ENCODE measurements around the gene PCBP2. TPM values are rescaled to one million over a fixed set of nuclear protein-coding genes. Genes with fewer than 3 reads are reported as not detected.

Gene PCBP2
- total and polyA plus RNA-seq, 4 donors, result 510 to 688 (median 545) TPM

GRCh38 chr12:53510181-53510812, 58.4 kb downstream of the PCBP2 start:
- WGBS, 2 donors, result 83 to 85% methylated on average over 9 of the region's 9 CpGs
- H3K27me3 ChIP-seq (ENCODE audit: control insufficient read depth in 1 of 2, insufficient read depth in 2 of 2, low read length in 1 of 2), result no peaks in the 10 kb centered on the region
- peaks cover 6 to 9% of the 10 kb centered on the region in 2 donors for H3K36me3 ChIP-seq (ENCODE audit: control insufficient read depth in 1 of 2, insufficient read depth in 2 of 2, low read length in 1 of 2)
- no peaks in the 10 kb centered on the region for H3K9me3 ChIP-seq (ENCODE audit: control insufficient read depth, low read length)
- DNase-seq, result peak in 1 of 2 donors; percentile 69
- no peaks in the 10 kb centered on the region for H3K4me1 ChIP-seq (ENCODE audit: control insufficient read depth in 1 of 2, insufficient read depth in 2 of 2, low read length in 2 of 2)
- no peak overlapping the region for H3K4me3 ChIP-seq (ENCODE audit: low read length in 2 of 2)
- ATAC-seq (ENCODE audit: low FRiP score), result no peak
- H3K27ac ChIP-seq (ENCODE audit: low read depth in 1 of 2, low read length in 2 of 2), result no peak overlapping the region
- intact Hi-C loops (cut with DNase I), result loop anchor here in 1 of 2 donors (5.0 kb wide), 1 partner anchor 38 kb away; no protein-coding TSS in a partner anchor

- intact Hi-C loops (cut with DNase I), result loop anchor here in 1 of 2 donors (5.0 kb wide), 1 partner anchor 42 kb away; no protein-coding TSS in a partner anchor
- no peak overlapping the region for H3K27ac ChIP-seq (ENCODE audit: low read depth in 1 of 2, low read length in 2 of 2)
Measured at GRCh38 chr12:53513712-53514410, 62.0 kb downstream of the PCBP2 start.

GRCh38 chr12:53514628-53515290, 62.9 kb downstream of the PCBP2 start:
- no peak overlapping the region for H3K27ac ChIP-seq (ENCODE audit: low read depth in 1 of 2, low read length in 2 of 2)
- ATAC-seq (ENCODE audit: low FRiP score), result no peak
- intact Hi-C loops (cut with DNase I), result loop anchor here in 1 of 2 donors (5.0 kb wide), 1 partner anchor 42 kb away; no protein-coding TSS in a partner anchor
- H3K9me3 ChIP-seq (ENCODE audit: control insufficient read depth, low read length), result no peaks in the 10 kb centered on the region
- no peaks in the 10 kb centered on the region for H3K4me1 ChIP-seq (ENCODE audit: control insufficient read depth in 1 of 2, insufficient read depth in 2 of 2, low read length in 2 of 2)
- H3K27me3 ChIP-seq (ENCODE audit: control insufficient read depth in 1 of 2, insufficient read depth in 2 of 2, low read length in 1 of 2), result no peaks in the 10 kb centered on the region
- H3K4me3 ChIP-seq (ENCODE audit: low read length in 2 of 2), result no peak overlapping the region
- 70 to 74% methylated on average over 6 of the region's 6 CpGs for WGBS, 2 donors
- DNase-seq, result no peak
- peaks cover 6 to 17% of the 10 kb centered on the region in 2 donors for H3K36me3 ChIP-seq (ENCODE audit: control insufficient read depth in 1 of 2, insufficient read depth in 2 of 2, low read length in 1 of 2)

More at GRCh38 chr12:53513712-53514410, 62.0 kb downstream of the PCBP2 start:
- peaks cover 6 to 15% of the 10 kb centered on the region in 2 donors for H3K36me3 ChIP-seq (ENCODE audit: control insufficient read depth in 1 of 2, insufficient read depth in 2 of 2, low read length in 1 of 2)
- H3K4me1 ChIP-seq (ENCODE audit: control insufficient read depth in 1 of 2, insufficient read depth in 2 of 2, low read length in 2 of 2), result no peaks in the 10 kb centered on the region
- ATAC-seq (ENCODE audit: low FRiP score) (no peak), DNase-seq (no peak)
- H3K9me3 ChIP-seq (ENCODE audit: control insufficient read depth, low read length), result no peaks in the 10 kb centered on the region
- 49 to 54% methylated on average over 6 of the region's 6 CpGs for WGBS, 2 donors
- no peak overlapping the region for H3K4me3 ChIP-seq (ENCODE audit: low read length in 2 of 2)
- H3K27me3 ChIP-seq (ENCODE audit: control insufficient read depth in 1 of 2, insufficient read depth in 2 of 2, low read length in 1 of 2), result no peaks in the 10 kb centered on the region

- H3K4me3 ChIP-seq (ENCODE audit: low read length in 2 of 2), result no peak overlapping the region
- H3K36me3 ChIP-seq (ENCODE audit: control insufficient read depth in 1 of 2, insufficient read depth in 2 of 2, low read length in 1 of 2), result peaks cover 6 to 17% of the 10 kb centered on the region in 2 donors
- intact Hi-C loops (cut with DNase I), result no loop called here
- no peaks in the 10 kb centered on the region for H3K27me3 ChIP-seq (ENCODE audit: control insufficient read depth in 1 of 2, insufficient read depth in 2 of 2, low read length in 1 of 2)
- DNase-seq (no peak), ATAC-seq (ENCODE audit: low FRiP score) (no peak)
- no peak overlapping the region for H3K27ac ChIP-seq (ENCODE audit: low read depth in 1 of 2, low read length in 2 of 2)
- WGBS, 2 donors, result 59 to 64% methylated on average over 2 of the region's 2 CpGs
- no peaks in the 10 kb centered on the region for H3K4me1 ChIP-seq (ENCODE audit: control insufficient read depth in 1 of 2, insufficient read depth in 2 of 2, low read length in 2 of 2)
- H3K9me3 ChIP-seq (ENCODE audit: control insufficient read depth, low read length), result no peaks in the 10 kb centered on the region
Measured at GRCh38 chr12:53515291-53515680, 63.4 kb downstream of the PCBP2 start.

GRCh38 chr12:53516758-53517455, 65.0 kb downstream of the PCBP2 start:
- Histone ChIP-seq H3K27ac (ENCODE audit: low read depth in 1 of 2, low read length in 2 of 2) (no peak overlapping the region), H3K4me3 (ENCODE audit: low read length in 2 of 2) (no peak overlapping the region), H3K9me3 (ENCODE audit: control insufficient read depth, low read length) (no peaks in the 10 kb centered on the region), H3K4me1 (ENCODE audit: control insufficient read depth in 1 of 2, insufficient read depth in 2 of 2, low read length in 2 of 2) (no peaks in the 10 kb centered on the region), H3K36me3 (ENCODE audit: control insufficient read depth in 1 of 2, insufficient read depth in 2 of 2, low read length in 1 of 2) (peaks cover 7 to 19% of the 10 kb centered on the region in 2 donors), H3K27me3 (ENCODE audit: control insufficient read depth in 1 of 2, insufficient read depth in 2 of 2, low read length in 1 of 2) (no peaks in the 10 kb centered on the region)
- intact Hi-C loops (cut with DNase I), result no loop called here
- ATAC-seq (ENCODE audit: low FRiP score) (no peak), DNase-seq (no peak)
- 77 to 82% methylated on average over 13 of the region's 13 CpGs for WGBS, 2 donors

GRCh38 chr12:53518381-53518780, 66.5 kb downstream of the PCBP2 start:
- intact Hi-C loops (cut with DNase I), result no loop called here
- no peak for DNase-seq
- H3K4me1 ChIP-seq (ENCODE audit: control insufficient read depth in 1 of 2, insufficient read depth in 2 of 2, low read length in 2 of 2), result no peaks in the 10 kb centered on the region
- no peaks in the 10 kb centered on the region for H3K27me3 ChIP-seq (ENCODE audit: control insufficient read depth in 1 of 2, insufficient read depth in 2 of 2, low read length in 1 of 2)
- no peak overlapping the region for H3K27ac ChIP-seq (ENCODE audit: low read depth in 1 of 2, low read length in 2 of 2)
- H3K9me3 ChIP-seq (ENCODE audit: control insufficient read depth, low read length), result no peaks in the 10 kb centered on the region
- no peak overlapping the region for H3K4me3 ChIP-seq (ENCODE audit: low read length in 2 of 2)
- H3K36me3 ChIP-seq (ENCODE audit: control insufficient read depth in 1 of 2, insufficient read depth in 2 of 2, low read length in 1 of 2), result peaks cover 3 to 19% of the 10 kb centered on the region in 2 donors
- no peak for ATAC-seq (ENCODE audit: low FRiP score)
- 53% methylated on average over 5 of the region's 5 CpGs for WGBS, 2 donors

- Histone ChIP-seq H3K4me3 (ENCODE audit: low read length in 2 of 2) (no peak overlapping the region), H3K36me3 (ENCODE audit: control insufficient read depth in 1 of 2, insufficient read depth in 2 of 2, low read length in 1 of 2) (peaks cover 3 to 9% of the 10 kb centered on the region in 2 donors), H3K9me3 (ENCODE audit: control insufficient read depth, low read length) (no peaks in the 10 kb centered on the region), H3K4me1 (ENCODE audit: control insufficient read depth in 1 of 2, insufficient read depth in 2 of 2, low read length in 2 of 2) (no peaks in the 10 kb centered on the region), H3K27ac (ENCODE audit: low read depth in 1 of 2, low read length in 2 of 2) (no peak overlapping the region), H3K27me3 (ENCODE audit: control insufficient read depth in 1 of 2, insufficient read depth in 2 of 2, low read length in 1 of 2) (no peaks in the 10 kb centered on the region)
- intact Hi-C loops (cut with DNase I), result no loop called here
- DNase-seq (no peak), ATAC-seq (ENCODE audit: low FRiP score) (no peak)
- 93 to 95% methylated on average over 3 of the region's 3 CpGs for WGBS, 2 donors
Measured at GRCh38 chr12:53523131-53523530, 71.2 kb downstream of the PCBP2 start.

GRCh38 chr12:53524476-53524875, 72.6 kb downstream of the PCBP2 start:
- no peak overlapping the region for H3K27ac ChIP-seq (ENCODE audit: low read depth in 1 of 2, low read length in 2 of 2)
- H3K4me1 ChIP-seq (ENCODE audit: control insufficient read depth in 1 of 2, insufficient read depth in 2 of 2, low read length in 2 of 2), result no peaks in the 10 kb centered on the region
- H3K36me3 ChIP-seq (ENCODE audit: control insufficient read depth in 1 of 2, insufficient read depth in 2 of 2, low read length in 1 of 2), result peaks cover 7% of the 10 kb centered on the region in 2 donors
- 96 to 97% methylated on average over 13 of the region's 13 CpGs for WGBS, 2 donors
- no peak overlapping the region for H3K4me3 ChIP-seq (ENCODE audit: low read length in 2 of 2)
- no peak for ATAC-seq (ENCODE audit: low FRiP score)
- DNase-seq, result no peak
- H3K9me3 ChIP-seq (ENCODE audit: control insufficient read depth, low read length), result no peaks in the 10 kb centered on the region
- intact Hi-C loops (cut with DNase I), result no loop called here
- no peaks in the 10 kb centered on the region for H3K27me3 ChIP-seq (ENCODE audit: control insufficient read depth in 1 of 2, insufficient read depth in 2 of 2, low read length in 1 of 2)
